Measurements from ENCODE around the gene SPINK4.
A peak's percentile ranks its signal among the peaks of the same experiment; 100 is the strongest.

The SPINK4 gene

DNA sequence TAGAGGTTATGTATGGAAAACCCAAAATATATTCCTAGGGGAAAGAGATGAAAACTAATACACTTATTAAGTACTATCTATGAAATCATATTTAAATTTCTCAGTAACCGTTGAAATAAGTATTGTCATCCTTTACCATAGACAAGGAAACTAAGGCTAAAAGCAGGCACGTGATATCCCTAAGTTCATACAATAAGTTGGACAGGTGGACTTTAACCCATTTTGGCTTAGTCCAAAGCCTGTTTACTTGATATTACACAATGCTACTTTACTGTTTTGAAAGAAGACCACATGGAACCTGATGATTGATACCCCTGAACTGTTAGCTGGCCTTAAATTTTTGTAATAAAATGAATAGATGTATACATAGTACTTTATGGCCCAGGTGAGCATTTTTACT, 53.8 kb downstream of the SPINK4 start:
- no peak for DNase-seq

DNA sequence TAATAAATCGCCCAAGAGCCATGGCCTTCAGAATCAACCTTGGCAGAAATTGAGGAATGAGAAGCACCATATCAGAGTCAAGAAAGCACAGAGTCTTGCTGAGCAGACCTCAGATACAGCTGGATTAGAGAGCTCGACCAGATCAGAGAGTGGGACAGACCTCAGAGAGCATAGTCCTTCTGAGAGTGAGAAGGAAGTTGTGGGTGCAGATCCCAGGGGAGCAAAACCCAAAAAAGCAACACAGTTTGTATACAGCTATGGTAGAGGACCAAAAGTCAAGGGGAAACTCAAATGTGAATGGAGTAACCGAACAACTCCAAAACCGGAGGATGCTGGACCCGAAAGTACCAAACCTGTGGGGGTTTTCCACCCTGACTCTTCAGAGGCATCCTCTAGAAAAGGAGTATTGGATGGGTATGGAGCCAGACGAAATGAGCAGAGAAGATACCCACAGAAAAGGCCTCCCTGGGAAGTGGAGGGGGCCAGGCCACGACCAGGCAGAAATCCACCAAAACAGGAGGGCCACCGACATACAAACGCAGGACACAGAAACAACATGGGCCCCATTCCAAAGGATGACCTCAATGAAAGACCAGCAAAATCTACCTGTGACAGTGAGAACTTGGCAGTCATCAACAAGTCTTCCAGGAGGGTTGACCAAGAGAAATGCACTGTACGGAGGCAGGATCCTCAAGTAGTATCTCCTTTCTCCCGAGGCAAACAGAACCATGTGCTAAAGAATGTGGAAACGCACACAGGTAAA, 54.9 kb downstream of the SPINK4 start:
- DNase-seq: no peak

DNA sequence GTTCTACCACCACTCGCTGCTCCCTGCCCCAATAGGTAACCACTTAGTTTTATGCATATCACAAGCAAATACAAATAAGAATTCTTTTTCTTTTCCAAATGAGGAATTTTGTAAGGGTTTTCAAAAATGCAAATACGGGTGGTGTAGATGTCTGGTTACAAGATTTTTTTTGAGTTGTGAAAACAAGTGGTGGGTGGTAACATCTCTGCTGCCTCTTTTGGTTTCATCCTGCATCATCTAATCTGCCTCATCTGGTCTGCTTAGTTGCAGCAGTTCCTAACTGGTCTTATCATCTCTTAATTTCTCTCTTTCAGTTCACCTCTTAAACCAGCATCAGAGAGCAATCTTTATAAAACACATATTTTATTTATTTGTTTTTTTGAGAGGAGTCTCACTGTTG, 55.6 kb downstream of the SPINK4 start:
- peak in 1 of 5 experiments; percentile 84 for DNase-seq

DNA sequence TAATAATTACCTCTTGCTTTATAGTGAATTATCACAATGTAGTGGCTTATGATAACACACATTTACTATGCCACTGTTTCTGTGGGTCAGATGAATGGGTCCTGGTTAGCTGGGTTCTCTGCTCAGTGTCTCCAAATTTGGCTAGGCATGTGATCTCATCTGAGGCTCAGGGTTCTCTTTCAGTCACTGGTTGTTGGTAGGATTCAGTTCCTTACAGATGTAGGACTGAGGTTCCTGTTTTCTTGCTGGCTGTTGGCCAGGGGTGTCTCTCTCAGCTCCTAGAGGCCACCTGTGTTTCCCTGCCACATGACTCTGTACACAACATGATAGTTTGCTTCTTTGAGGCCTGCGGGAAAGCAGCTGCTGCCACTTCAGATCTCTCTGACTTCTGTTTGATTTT, 57.5 kb downstream of the SPINK4 start:
- DNase-seq: peak in 1 of 5 experiments; percentile 24
